Mesodermal cell (in vitro differentiated cells): ENCODE data around the gene PLCE1.

Experiments
- H3K27ac ChIP-seq: 2 replicates; pipeline ENCODE4 v1.7.0; 2013; ENCODE audit warnings: mild to moderate bottlenecking, low read depth, low read length, moderate library complexity; ENCODE audit not compliant: severe bottlenecking
- H3K36me3 ChIP-seq: 2 replicates; pipeline ENCODE4 v1.7.1; 2013; ENCODE audit warnings: mild to moderate bottlenecking, low read length, moderate library complexity; ENCODE audit not compliant: control insufficient read depth, insufficient read depth
- H3K4me1 ChIP-seq: one replicate; pipeline ENCODE4 v1.7.1; 2013; ENCODE audit warnings: mild to moderate bottlenecking, low read length; ENCODE audit not compliant: insufficient read depth, control insufficient read depth, poor library complexity, severe bottlenecking
- H3K4me3 ChIP-seq: 2 replicates; pipeline ENCODE4 v1.7.0; 2013; ENCODE audit warnings: low read length, control low read depth, mild to moderate bottlenecking; ENCODE audit not compliant: insufficient read depth, poor library complexity, severe bottlenecking; ENCODE audit errors: extremely low read depth
- H3K9me3 ChIP-seq: 2 replicates; pipeline ENCODE4 v1.7.1; 2013; ENCODE audit warnings: mild to moderate bottlenecking, low read length, moderate library complexity; ENCODE audit not compliant: control insufficient read depth
- WGBS, 2 experiments: methylation state at CpG; one replicate each; pipeline ENCODE4 v1.1.5; 2013; ENCODE audit warnings: missing lambda C conversion rate in 2 of 2; ENCODE audit not compliant: insufficient coverage in 2 of 2; 5-methylcytosine and 5-hydroxymethylcytosine counted together

Gene PLCE1

GRCh38 chr10:94006591-94007550 lies 13.1 kb downstream of the PLCE1 start:
- peaks cover 7% of the 10 kb centered on the region for H3K4me1 ChIP-seq
- peak overlapping the region; percentile 72 for H3K27ac ChIP-seq
- no peak overlapping the region for H3K4me3 ChIP-seq
- no peaks in the 10 kb centered on the region for H3K36me3 ChIP-seq
- peaks cover 3% of the 10 kb centered on the region for H3K9me3 ChIP-seq
- 59 to 76% methylated on average over 2 of the region's 4 CpGs for WGBS, 2 experiments

DNA sequence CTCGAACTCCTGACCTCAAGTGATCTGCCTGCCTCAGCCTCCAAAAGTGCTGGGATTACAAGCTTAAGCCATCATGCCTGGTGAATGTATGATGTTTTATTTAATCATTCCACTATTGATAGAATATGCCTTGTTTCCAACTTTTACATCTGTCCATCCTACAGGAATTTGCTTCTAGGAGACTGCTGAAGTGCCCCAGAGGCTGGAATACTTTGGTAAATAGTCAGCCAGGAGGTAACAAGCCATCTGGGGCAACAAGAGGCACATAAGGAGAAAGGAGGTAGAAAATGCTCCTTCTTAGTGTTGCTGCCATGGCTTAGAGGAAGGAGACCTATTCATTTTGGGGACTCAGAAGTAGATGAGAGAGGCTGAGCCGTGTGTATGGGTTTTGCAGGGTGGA lies 14.8 kb downstream of the PLCE1 start:
- Histone ChIP-seq H3K9me3 (peaks cover 3% of the 10 kb centered on the region), H3K27ac (no peak overlapping the region), H3K36me3 (no peaks in the 10 kb centered on the region), H3K4me1 (peaks cover 7% of the 10 kb centered on the region), H3K4me3 (no peak overlapping the region)
- 100% methylated on average over 1 of the region's 2 CpGs for WGBS, 2 experiments

GRCh38 chr10:94010116-94010515 lies 16.4 kb downstream of the PLCE1 start:
- H3K36me3 ChIP-seq, result no peaks in the 10 kb centered on the region
- H3K4me1 ChIP-seq, result peaks cover 7% of the 10 kb centered on the region
- H3K27ac ChIP-seq, result no peak overlapping the region
- H3K9me3 ChIP-seq, result peaks cover 3% of the 10 kb centered on the region
- WGBS, 2 experiments, result 91 to 100% methylated on average over 2 of the region's 2 CpGs
- H3K4me3 ChIP-seq, result no peak overlapping the region

DNA sequence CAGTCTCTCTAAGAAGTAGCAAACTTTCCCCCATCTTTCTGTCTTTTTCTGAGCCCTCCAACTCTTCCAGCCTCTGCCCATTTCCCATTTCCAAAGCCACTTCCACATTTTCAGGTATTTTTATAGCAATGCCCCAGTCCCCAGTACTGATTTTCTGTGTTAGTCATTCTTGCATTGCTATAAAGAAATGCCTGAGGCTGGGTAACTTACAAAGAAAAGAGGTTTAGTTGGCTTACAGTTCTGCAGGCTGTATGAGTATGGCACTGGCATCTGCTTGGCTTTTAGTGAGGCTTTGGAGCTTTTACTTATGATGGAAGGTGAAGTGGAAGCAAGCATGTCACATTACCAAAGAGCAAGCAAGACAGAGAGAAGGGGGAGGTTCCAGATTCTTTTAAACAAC lies 17.2 kb downstream of the PLCE1 start:
- no peak overlapping the region for H3K4me3 ChIP-seq
- no peak overlapping the region for H3K27ac ChIP-seq
- peaks cover 3% of the 10 kb centered on the region for H3K9me3 ChIP-seq
- no peaks in the 10 kb centered on the region for H3K36me3 ChIP-seq
- H3K4me1 ChIP-seq, result peaks cover 7% of the 10 kb centered on the region

DNA sequence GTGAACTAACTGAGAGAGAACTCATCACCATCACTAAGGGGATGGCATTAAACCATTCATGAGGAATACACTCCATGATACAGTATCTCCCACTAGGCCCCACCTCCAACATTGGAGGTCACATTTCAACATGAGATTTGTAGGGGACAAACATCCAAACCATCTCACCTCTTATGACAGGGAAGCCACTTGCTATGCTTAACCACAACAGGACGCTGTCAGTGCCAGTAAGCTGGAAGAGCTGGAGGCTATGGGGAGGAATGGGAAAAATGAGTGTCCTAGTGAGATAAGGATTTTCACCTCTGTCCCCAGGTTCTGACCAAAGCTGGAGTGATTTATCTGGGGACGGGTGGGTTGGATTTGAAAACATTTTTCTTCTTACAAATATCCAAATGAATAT lies 17.6 kb downstream of the PLCE1 start:
- H3K4me1 ChIP-seq, result peaks cover 7% of the 10 kb centered on the region
- H3K9me3 ChIP-seq, result peaks cover 3% of the 10 kb centered on the region
- 60% methylated on average over 1 of the region's 2 CpGs; no CpG with 5 or more reads in 1 of the 2 experiments for WGBS, 2 experiments
- no peak overlapping the region for H3K4me3 ChIP-seq
- no peak overlapping the region for H3K27ac ChIP-seq
- H3K36me3 ChIP-seq, result no peaks in the 10 kb centered on the region

- peaks cover 3% of the 10 kb centered on the region for H3K9me3 ChIP-seq
- H3K36me3 ChIP-seq, result no peaks in the 10 kb centered on the region
- peaks cover under 1% of the 10 kb centered on the region for H3K4me1 ChIP-seq
- no peak overlapping the region for H3K4me3 ChIP-seq
- H3K27ac ChIP-seq, result no peak overlapping the region
- WGBS, 2 experiments, result 100% methylated on average over 1 of the region's 1 CpG; no CpG with 5 or more reads in 1 of the 2 experiments
Observed at GRCh38 chr10:94012834-94013233, 19.1 kb downstream of the PLCE1 start.

GRCh38 chr10:94013331-94013760 lies 19.6 kb downstream of the PLCE1 start:
- no peak overlapping the region for H3K4me3 ChIP-seq
- H3K4me1 ChIP-seq, result no peaks in the 10 kb centered on the region
- no CpG with 5 or more reads among the region's 1 CpG for WGBS, 2 experiments

GRCh38 chr10:94014304-94014703 lies 20.6 kb downstream of the PLCE1 start:
- H3K4me1 ChIP-seq, result no peaks in the 10 kb centered on the region
- 83% methylated on average over 1 of the region's 3 CpGs; no CpG with 5 or more reads in 1 of the 2 experiments for WGBS, 2 experiments

More at GRCh38 chr10:94013331-94013760, 19.6 kb downstream of the PLCE1 start:
- Histone ChIP-seq H3K27ac (no peak overlapping the region), H3K9me3 (peaks cover 3% of the 10 kb centered on the region), H3K36me3 (no peaks in the 10 kb centered on the region)

DNA sequence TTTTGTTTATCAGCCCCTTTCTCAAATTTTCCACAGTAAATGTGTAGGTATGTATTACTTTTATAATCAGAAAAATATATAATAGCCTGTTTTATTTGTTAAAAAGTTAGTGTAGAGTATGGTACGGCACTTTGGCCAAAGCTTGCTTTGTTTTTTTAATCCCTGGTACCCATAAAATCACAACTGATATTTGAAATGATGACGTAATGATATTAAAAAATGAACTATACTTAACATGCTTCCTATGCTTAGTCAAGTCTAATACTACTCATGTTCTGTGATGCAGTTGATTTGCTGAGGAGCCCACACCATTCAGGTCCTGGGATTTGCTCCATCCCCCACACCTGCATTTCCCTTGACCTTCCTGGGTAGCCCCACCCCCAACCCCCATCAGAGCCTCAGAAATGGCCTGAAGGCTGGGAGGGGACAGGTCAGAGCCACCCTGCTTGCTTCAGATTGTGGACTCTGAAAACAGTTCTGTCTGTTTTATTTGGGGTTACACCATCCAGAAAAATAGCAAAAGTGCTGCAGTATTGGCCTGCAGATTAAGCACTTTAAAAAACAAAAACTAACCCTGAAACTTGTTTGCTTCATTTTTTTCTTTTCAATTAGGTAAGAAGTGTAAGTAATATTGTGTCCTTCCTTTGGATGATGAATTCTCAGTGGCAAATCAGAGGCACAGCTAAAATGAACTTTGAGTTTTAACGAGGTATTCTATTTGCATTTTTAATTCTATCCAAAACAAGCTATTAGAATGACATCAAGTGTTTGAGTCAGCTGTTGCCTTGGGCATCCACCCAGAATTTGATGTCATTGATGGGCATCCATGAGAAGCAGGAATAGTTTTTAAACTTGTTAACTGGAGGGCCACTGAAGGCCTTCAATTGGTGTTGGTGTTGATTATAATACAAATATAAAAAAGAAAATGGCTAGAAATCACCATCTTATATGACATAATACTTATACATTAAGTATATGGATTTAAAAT lies 23.3 kb downstream of the PLCE1 start:
- Histone ChIP-seq H3K36me3 (no peaks in the 10 kb centered on the region), H3K4me3 (no peak overlapping the region), H3K4me1 (no peaks in the 10 kb centered on the region), H3K9me3 (no peaks in the 10 kb centered on the region), H3K27ac (no peak overlapping the region)
- WGBS, 2 experiments, result no CpG with 5 or more reads among the region's 3 CpGs

More at GRCh38 chr10:94014304-94014703, 20.6 kb downstream of the PLCE1 start:
- H3K27ac ChIP-seq, result no peak overlapping the region
- H3K4me3 ChIP-seq, result no peak overlapping the region
- H3K9me3 ChIP-seq, result no peaks in the 10 kb centered on the region
- H3K36me3 ChIP-seq, result no peaks in the 10 kb centered on the region

DNA sequence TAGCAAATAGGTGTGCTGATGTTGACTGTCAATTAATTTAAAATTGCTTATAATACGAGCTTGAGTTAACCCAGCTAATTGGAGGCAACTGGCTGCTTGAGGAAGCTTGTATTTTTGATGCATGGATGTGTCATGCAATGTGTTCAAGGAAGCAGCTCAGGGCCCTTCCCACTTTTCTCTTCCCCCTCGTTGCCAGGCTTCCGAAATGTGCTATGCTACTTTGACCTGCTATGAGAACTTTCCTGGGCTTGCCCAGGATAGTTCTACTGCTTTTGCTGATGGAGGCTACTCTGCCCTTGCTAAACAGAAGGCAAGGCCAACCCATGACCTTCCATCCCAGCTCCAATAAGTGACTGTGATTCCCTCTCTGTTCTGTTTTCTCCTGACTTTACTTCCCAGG lies 24.4 kb downstream of the PLCE1 start:
- Histone ChIP-seq H3K4me1 (no peaks in the 10 kb centered on the region), H3K4me3 (no peak overlapping the region), H3K9me3 (no peaks in the 10 kb centered on the region), H3K27ac (no peak overlapping the region), H3K36me3 (no peaks in the 10 kb centered on the region)
- WGBS, 2 experiments, result 94 to 100% methylated on average over 1 to 2 of the region's 3 CpGs
